ENCODE results near the gene UGT1A7.
"Not testable (repeated sequence)": the region's sequence is repeated elsewhere in the genome, so short reads cannot be mapped to it uniquely, and the experiment has no call there.

UGT1A7 gene

DNA sequence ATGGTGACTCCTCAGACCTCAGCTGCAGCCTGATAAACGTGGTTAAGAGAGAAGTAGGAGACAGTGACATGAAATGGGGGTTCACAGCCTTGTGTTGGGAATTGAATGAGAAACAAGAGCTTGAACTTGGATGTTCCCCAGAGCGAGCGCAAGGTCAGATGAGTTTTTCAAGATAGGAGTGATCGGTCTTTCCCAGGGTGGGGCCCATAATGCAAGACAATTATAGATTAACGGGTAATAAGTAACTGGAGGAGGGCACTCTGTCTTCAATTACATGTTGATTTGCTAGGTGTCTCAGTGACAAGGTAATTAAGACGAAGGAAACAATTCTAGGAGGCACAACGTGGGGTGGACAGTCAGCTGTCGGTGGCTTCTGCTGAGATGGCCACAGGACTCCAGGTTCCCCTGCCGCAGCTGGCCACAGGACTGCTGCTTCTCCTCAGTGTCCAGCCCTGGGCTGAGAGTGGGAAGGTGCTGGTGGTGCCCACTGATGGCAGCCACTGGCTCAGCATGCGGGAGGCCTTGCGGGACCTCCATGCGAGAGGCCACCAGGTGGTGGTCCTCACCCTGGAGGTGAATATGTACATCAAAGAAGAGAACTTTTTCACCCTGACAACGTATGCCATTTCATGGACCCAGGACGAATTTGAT is 31.0 kb downstream of the UGT1A7 start, which contains the start of gene UGT1A5:
Gene UGT1A5, plus strand, starts transcription at position 297 of the 651 bp plus-strand sequence. Its CDS starts 85 bp downstream, at position 382.
- DNase-seq (ENCODE audit: low spot score): no peak

DNA sequence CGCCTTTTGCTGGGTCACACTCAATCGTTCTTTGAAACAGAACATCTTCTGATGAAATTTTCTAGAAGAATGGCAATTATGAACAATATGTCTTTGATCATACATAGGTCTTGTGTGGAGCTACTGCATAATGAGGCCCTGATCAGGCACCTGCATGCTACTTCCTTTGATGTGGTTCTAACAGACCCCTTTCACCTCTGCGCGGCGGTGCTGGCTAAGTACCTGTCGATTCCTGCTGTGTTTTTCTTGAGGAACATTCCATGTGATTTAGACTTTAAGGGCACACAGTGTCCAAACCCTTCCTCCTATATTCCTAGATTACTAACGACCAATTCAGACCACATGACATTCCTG is 31.5 kb downstream of the UGT1A7 start:
- DNase-seq (ENCODE audit: low spot score): no peak

- DNase-seq (ENCODE audit: low spot score): no peak
These were observed 32.4 kb downstream of the UGT1A7 start for GRCh38 chr2:233714121-233714520.

- no peak for DNase-seq (ENCODE audit: low spot score)
These were observed 36.9 kb downstream of the UGT1A7 start, which contains the start of gene UGT1A4 for GRCh38 chr2:233718552-233718951. Gene UGT1A4 (plus strand): TSS chr2:233718736. CDS start chr2:233718821, 85 bp downstream.

- DNase-seq (ENCODE audit: low spot score): no peak
These were observed 47.1 kb downstream of the UGT1A7 start, which contains the start of gene UGT1A3 for GRCh38 chr2:233728723-233729301. Gene UGT1A3 (plus strand): TSS chr2:233729042. CDS start chr2:233729127, 85 bp downstream.

DNA sequence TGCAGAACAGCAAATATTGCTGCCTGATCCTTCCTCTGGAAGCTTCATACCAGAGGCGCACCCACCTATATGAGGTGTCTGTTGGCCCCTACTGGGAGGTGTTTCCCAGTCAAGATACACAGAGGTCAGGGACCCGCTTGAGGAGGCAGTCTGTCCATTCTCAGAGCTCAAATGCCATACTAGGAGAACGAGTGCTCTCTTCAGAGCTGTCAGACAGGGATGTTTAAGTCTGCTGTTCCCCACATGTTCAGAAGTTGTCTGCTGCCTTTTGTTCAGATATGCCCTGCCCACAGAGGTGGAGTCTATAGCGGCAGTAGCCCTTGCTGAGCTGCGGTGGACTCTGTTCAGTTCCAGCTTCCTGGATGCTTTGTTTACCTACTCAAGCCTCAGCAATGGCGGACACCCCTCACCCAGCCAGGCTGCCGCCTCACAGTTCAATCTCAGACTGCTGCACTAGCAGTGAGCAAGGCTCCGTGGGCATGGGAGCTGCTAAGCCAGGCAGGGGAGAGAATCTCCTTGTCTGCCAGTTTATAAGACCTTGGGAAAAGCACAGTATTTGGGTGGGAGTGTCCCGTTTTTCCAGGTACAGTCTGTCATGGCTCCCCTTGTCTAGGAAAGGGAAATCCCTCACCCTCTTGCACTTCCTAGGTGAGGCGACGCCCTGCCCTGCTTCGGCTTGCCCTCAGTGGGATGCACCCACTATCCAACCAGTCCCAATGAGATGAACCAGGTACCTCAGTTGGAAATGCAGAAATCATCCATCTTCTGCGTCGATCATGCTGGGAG is 55.4 kb downstream of the UGT1A7 start:
- DNase-seq (ENCODE audit: low spot score): not testable (repeated sequence)

DNA sequence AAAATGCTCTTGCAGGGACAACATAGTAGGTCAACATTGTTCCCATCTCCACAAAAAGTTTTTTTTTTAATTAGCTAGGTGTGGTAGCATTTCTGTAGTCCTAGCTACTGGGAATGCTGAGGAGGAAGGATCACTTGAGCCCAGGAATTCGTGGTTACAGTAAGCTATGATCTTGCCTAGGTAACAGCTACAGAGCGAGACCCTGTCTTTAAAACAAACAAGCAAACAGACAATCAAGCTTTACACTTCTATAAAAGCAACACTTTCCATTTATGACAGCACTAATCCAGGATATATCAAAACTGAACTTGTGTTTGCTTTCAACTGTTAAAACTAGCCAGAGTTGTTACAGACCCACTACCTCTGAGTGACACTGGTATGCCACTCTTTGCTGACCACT is 59.2 kb downstream of the UGT1A7 start:
- DNase-seq (ENCODE audit: low spot score): no peak

- no peak for DNase-seq (ENCODE audit: low spot score)
These were observed 62.0 kb downstream of the UGT1A7 start for GRCh38 chr2:233743464-233744259.

DNA sequence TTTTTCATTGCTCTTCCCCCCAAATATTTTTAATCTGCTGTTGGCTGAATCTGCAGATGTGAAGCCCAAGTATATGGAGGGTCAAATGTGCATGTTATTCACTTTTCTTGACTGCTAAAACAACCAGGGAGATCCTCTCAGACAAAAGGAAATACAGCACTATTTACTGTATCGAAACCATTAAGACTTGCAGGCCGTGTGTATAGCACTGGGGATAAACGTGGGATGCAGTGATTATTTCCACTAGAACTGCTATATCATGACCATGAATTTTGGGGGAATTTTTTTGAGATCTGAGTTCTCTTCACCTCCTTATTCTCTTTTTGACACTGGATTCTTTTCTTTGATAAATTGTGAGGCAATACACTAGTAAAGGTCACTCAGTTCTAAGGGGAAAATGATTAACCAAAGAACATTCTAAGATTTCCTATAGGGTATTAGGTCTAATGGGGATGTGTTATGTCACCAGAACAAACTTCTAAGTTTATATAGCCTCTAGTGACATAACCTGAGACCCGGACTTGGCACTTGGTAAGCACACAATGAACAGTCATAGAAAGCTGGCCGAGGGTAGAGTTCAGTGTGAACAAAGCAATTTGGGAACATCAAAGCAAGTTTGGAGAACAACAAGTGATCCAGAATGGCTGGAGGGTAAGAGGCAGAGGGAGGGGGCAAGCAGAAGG is 63.5 kb downstream of the UGT1A7 start:
- DNase-seq (ENCODE audit: low spot score): no peak

GRCh38 chr2:233745838-233746237 is 64.1 kb downstream of the UGT1A7 start:
- not testable (repeated sequence) for DNase-seq (ENCODE audit: low spot score)

DNA sequence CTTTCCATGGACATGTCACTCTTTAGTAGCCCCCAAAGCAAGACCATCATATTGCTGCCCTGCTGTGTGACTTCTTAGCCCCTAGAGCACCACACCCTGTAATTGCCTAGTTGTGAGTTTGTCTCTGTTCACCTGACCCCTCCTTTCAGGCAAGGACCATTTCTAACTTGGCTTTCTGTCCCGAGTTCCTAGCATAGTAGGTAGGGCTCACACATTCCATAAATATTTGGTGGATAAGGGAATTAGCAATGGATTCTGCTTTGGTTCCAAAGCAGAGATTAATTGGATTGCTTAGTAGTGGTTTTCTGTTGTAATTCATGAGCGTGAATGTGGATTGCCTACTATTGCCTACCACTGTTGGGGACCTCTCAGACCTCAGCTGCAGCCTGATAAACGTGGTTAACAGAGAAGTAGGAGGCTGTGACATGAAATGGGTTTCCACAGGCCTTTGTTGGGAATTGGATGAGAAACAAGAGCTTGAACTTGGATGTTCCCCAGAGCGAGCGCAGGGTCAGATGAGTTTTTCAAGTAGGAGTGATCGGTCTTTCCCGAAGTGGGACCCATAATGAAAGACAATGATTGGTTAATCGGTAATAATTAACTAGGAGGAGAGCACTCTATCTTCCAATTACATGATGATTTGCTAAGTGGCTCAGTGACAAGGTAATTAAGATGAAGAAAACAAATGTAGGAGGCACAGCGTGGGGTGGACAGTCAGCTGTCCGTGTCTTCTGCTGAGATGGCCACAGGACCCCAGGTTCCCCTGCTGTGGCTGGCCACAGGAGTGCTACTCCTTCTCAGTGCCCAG is 65.0 kb downstream of the UGT1A7 start:
- no peak for DNase-seq (ENCODE audit: low spot score)

GRCh38 chr2:233747283-233747544 is 65.5 kb downstream of the UGT1A7 start:
- no peak for DNase-seq (ENCODE audit: low spot score)

- DNase-seq (ENCODE audit: low spot score): not testable (repeated sequence)
These were observed 69.0 kb downstream of the UGT1A7 start for GRCh38 chr2:233750689-233751088.

DNA sequence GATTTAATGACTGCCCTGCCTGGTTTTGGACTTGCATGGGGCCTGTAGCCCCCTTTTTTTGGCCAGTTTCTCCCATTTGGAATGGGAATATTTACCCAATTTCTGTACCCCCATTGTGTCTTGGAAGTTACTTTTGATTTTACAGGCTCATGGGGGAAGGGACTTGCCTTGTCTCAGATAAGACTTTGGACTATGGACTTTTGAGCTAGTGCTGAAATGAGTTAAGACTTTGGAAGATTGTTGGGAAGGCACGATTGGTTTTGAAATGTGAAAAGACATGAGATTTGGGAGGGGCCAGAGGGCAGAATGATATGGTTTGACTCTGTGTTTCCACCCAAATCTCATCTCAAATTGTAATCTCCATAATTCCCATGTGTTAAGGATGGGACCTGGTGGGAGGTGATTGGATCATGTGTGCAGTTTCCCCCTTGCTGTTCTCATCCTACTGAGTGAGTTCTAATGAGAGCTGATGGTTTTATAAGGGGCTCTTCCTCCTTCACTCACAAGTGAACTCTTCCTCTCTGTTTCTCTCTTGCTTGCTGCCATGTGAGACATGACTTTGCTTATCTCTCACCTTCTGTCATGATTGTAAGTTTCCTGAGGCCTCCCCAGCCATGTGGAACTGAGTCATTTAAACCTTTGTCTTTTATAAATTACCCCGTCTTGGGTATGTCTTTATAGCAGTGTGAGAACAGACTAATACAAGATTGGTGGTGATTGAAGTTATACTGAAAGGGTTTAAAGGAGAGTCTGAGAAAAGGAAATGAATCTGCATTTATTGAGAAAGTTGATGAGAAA is 69.7 kb downstream of the UGT1A7 start:
- not testable (repeated sequence) for DNase-seq (ENCODE audit: low spot score)

DNA sequence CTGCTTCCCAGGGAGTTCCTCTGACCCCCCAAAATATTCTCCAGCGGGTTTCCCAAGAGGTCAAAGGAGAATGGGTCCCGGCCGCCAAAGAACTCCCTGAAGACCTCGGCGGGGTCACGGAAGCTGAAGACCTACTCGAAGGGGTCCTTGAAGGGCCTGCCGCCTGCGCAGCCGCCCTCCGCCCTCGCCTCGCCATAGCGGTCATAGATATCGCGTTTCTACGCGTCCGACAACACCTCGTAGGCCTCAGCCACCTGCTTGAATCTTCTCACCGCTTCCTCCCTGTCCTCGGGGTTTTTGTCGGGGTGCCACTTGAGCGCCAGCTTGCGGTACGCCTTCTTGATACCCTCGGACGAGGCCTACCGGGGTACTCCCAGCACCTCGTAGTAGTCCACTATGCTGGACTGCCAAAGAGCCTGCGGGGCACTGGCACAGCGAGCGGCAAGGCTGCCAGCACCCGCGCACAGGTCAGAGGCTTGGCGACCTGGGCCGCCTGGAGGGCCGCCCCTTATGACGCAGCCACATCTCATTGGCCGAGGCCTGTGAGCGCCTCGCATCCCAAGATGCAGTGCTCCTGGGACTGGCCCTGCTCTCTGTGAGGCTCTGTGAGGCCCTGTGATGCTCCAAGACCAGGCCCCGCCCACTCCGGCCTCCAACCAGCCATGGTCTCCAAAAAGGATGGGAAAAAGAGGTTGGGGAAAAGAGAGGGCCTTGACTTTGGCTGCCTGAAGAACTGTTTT is 73.3 kb downstream of the UGT1A7 start:
- no peak for DNase-seq (ENCODE audit: low spot score)

GRCh38 chr2:233756429-233757081 is 74.9 kb downstream of the UGT1A7 start:
- DNase-seq (ENCODE audit: low spot score): no peak

DNA sequence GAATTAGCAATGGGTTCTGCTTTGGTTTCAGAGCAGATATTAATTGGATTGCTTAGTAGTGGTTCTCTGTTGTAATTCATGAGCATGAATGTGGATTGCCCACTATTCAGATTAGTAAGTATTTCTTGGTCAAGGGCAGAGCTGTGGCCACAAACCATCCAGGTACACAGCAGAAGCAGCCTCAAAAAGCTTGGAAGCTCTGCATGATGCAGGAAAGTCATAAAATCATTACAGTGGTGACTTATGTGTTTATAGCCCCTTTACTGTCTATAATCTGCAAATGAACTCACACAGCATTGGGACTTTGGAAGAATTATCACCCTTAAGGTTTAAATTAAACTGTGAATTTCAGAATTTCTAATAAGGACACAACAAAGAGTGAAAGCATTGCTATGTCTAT is 76.4 kb downstream of the UGT1A7 start:
- no peak for DNase-seq (ENCODE audit: low spot score)

- DNase-seq (ENCODE audit: low spot score): no peak
These were observed 77.1 kb downstream of the UGT1A7 start for GRCh38 chr2:233758849-233759248.

DNA sequence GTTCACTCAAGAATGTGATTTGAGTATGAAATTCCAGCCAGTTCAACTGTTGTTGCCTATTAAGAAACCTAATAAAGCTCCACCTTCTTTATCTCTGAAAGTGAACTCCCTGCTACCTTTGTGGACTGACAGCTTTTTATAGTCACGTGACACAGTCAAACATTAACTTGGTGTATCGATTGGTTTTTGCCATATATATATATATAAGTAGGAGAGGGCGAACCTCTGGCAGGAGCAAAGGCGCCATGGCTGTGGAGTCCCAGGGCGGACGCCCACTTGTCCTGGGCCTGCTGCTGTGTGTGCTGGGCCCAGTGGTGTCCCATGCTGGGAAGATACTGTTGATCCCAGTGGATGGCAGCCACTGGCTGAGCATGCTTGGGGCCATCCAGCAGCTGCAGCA is 78.3 kb downstream of the UGT1A7 start, which contains the start of gene UGT1A1:
Gene UGT1A1, plus strand, starts transcription at position 228 of the 400 bp plus-strand sequence. Its CDS starts 18 bp downstream, at position 246.
- no peak for DNase-seq (ENCODE audit: low spot score)
